Ascending aorta (tissue), 2 donors: ENCODE results near the gene PDIA5. TPM values are rescaled to one million over a fixed set of nuclear protein-coding genes. Genes with fewer than 3 reads are reported as not detected.
A peak's percentile ranks its signal among the peaks of the same experiment; 100 is the strongest.

Experiments used
- DNase-seq, 2 donors: peaks; one replicate each; pipeline ENCODE4 v3.0.0-alpha.2; 2019; ENCODE audit warnings: low spot score in 2 of 2
- H3K27ac ChIP-seq, 2 donors: fragments of 200-600 bp; sonication (generic); one replicate each; pipeline ENCODE4 v1.5.1; 2016 to 2017; ENCODE audit warnings: mild to moderate bottlenecking in 1 of 2
- H3K27me3 ChIP-seq: fragments of 200-600 bp; sonication (generic); one replicate; pipeline ENCODE4 v1.5.1; 2017
- H3K36me3 ChIP-seq, 2 donors: fragments of 200-600 bp; sonication (generic); one replicate each; pipeline ENCODE4 v1.5.1; 2016
- H3K4me1 ChIP-seq, 2 donors: fragments of 200-600 bp; sonication (generic); one replicate each; pipeline ENCODE4 v1.5.1; 2016 to 2017; ENCODE audit warnings: mild to moderate bottlenecking in 1 of 2
- H3K4me3 ChIP-seq, 2 donors: fragments of 200-600 bp; sonication (generic); one replicate each; pipeline ENCODE4 v1.5.1; 2016 to 2017; ENCODE audit warnings: mild to moderate bottlenecking in 1 of 2
- H3K9me3 ChIP-seq, 2 donors: fragments of 200-600 bp; sonication (generic); one replicate each; pipeline ENCODE4 v1.5.1; 2016
- CTCF ChIP-seq, 3 experiments: fragments of 200-600 bp in 2 of 3; fragments of 450-650 bp in 1 of 3; sonication (generic) in 2 of 3; IDR thresholded peaks; one replicate each; pipeline ENCODE4 v1.5.1; 2016 to 2019; ENCODE audit warnings: antibody characterized with exemption in 3 of 3, mild to moderate bottlenecking in 1 of 3, moderate library complexity in 1 of 3
- intact Hi-C: fragments of 100-400 bp; cut with DNase I; formaldehyde crosslinking; loops from one replicate; pipeline ENCODE4 v1.15.1; 2023
- total RNA-seq: library from RNA; depleted of rRNA; stranded (reverse); fragments of >200 nt; gene quantifications from one replicate; pipeline ENCODE4 v1.1.0, GENCODE V29; 2016

PDIA5 gene
- total RNA-seq, 1 donor from 2014 or later: 21.3 TPM

- Histone ChIP-seq H3K36me3 (peaks cover 25 to 45% of the 10 kb centered on the region in 2 donors), H3K4me3 (no peak overlapping the region), H3K27me3 (no peaks in the 10 kb centered on the region), H3K27ac (no peak overlapping the region), H3K4me1 (no peaks in the 10 kb centered on the region), H3K9me3 (no peaks in the 10 kb centered on the region)
- intact Hi-C loops: no loop called here
- TF ChIP-seq CTCF (IDR thresholded peaks at IDR 0.05): no peak
- DNase-seq: no peak
Measured at GRCh38 chr3:123116116-123116515, 49.3 kb downstream of the PDIA5 start.

- no peak for DNase-seq
- Histone ChIP-seq H3K4me1 (no peaks in the 10 kb centered on the region), H3K36me3 (peaks cover 21 to 49% of the 10 kb centered on the region in 2 donors), H3K9me3 (no peaks in the 10 kb centered on the region), H3K27ac (no peak overlapping the region), H3K4me3 (no peak overlapping the region), H3K27me3 (no peaks in the 10 kb centered on the region)
- intact Hi-C loops: no loop called here
- TF ChIP-seq CTCF (IDR thresholded peaks at IDR 0.05): no peak
Measured at GRCh38 chr3:123119388-123119787, 52.6 kb downstream of the PDIA5 start.

GRCh38 chr3:123119802-123120201 is 53.0 kb downstream of the PDIA5 start:
- no peak for DNase-seq
- peaks cover 21 to 51% of the 10 kb centered on the region in 2 donors for H3K36me3 ChIP-seq
- H3K4me1 ChIP-seq: no peaks in the 10 kb centered on the region
- no peaks in the 10 kb centered on the region for H3K9me3 ChIP-seq
- intact Hi-C loops: no loop called here
- no peak for TF ChIP-seq CTCF (IDR thresholded peaks at IDR 0.05)
- no peaks in the 10 kb centered on the region for H3K27me3 ChIP-seq
- no peak overlapping the region for H3K4me3 ChIP-seq
- no peak overlapping the region for H3K27ac ChIP-seq

GRCh38 chr3:123120573-123120972 is 53.7 kb downstream of the PDIA5 start:
- H3K27me3 ChIP-seq: no peaks in the 10 kb centered on the region
- intact Hi-C loops: no loop called here
- no peak for DNase-seq
- peaks cover 26 to 52% of the 10 kb centered on the region in 2 donors for H3K36me3 ChIP-seq
- H3K9me3 ChIP-seq: no peaks in the 10 kb centered on the region
- no peak overlapping the region for H3K4me3 ChIP-seq
- H3K27ac ChIP-seq: no peak overlapping the region
- TF ChIP-seq CTCF (IDR thresholded peaks at IDR 0.05): no peak
- H3K4me1 ChIP-seq: no peaks in the 10 kb centered on the region

- intact Hi-C loops: no loop called here
- Histone ChIP-seq H3K36me3 (peaks cover 21 to 50% of the 10 kb centered on the region in 2 donors), H3K27ac (peak overlapping the region in 1 of 2 donors; percentile 19)
Measured at GRCh38 chr3:123122057-123122456, 55.2 kb downstream of the PDIA5 start.

More at GRCh38 chr3:123122057-123122456, 55.2 kb downstream of the PDIA5 start:
- no peak for TF ChIP-seq CTCF (IDR thresholded peaks at IDR 0.05)
- no peak for DNase-seq
- no peaks in the 10 kb centered on the region for H3K4me1 ChIP-seq
- no peaks in the 10 kb centered on the region for H3K9me3 ChIP-seq
- H3K4me3 ChIP-seq: no peak overlapping the region
- H3K27me3 ChIP-seq: no peaks in the 10 kb centered on the region
